ENCODE data around the gene DNAJC16. TPM values are rescaled to one million over a fixed set of nuclear protein-coding genes. Genes with fewer than 3 reads are reported as not detected.

Gene DNAJC16
- total and polyA plus RNA-seq, 9 of the 15 experiments (the other 6 are each of a cell fraction or from before 2014, with no cell fraction given) = 6.9 to 16.8 (median 12.8) TPM

GRCh38 chr1:15523104-15524020 is 3.3 kb upstream of the DNAJC16 start (continued):
- TF ChIP-seq, protein P1, sequence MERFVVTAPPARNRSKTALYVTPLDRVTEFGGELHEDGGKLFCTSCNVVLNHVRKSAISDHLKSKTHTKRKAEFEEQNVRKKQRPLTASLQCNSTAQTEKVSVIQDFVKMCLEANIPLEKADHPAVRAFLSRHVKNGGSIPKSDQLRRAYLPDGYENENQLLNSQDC (CRISPR knock-in tag; IDR thresholded peaks at IDR 0.05) = no peak
- no peak for TF ChIP-seq SP1 (CRISPR knock-in tag; IDR thresholded peaks at IDR 0.05)
- TF ChIP-seq, protein P2, sequence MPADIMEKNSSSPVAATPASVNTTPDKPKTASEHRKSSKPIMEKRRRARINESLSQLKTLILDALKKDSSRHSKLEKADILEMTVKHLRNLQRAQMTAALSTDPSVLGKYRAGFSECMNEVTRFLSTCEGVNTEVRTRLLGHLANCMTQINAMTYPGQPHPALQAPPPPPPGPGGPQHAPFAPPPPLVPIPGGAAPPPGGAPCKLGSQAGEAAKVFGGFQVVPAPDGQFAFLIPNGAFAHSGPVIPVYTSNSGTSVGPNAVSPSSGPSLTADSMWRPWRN (IDR thresholded peaks at IDR 0.05; ENCODE audit: low read depth) = no peak
- no peak for TF ChIP-seq NCOA2 (IDR thresholded peaks at IDR 0.05; ENCODE audit: partially characterized antibody in 2 of 2)
- 0 out of 2 replicates have a peak, but pooled peaks have one; percentile 18 for TF ChIP-seq ATF7 (IDR thresholded peaks at IDR 0.05)
- 0 out of 4 replicates have a peak, but pooled peaks of 1 of the 2 experiments have one; percentile 41 for TF ChIP-seq MLX (CRISPR knock-in tag; conservative IDR thresholded peaks at IDR 0.05)
- no peak for TF ChIP-seq ZNF75A (CRISPR knock-in tag; IDR thresholded peaks at IDR 0.05)
- no peak for TF ChIP-seq FOXM1 (IDR thresholded peaks at IDR 0.05; ENCODE audit: low read depth)
- TF ChIP-seq FOXM1 (CRISPR knock-in tag; IDR thresholded peaks at IDR 0.05; ENCODE audit: low read depth) = 0 out of 2 replicates have a peak, but pooled peaks have one; percentile 29
- TF ChIP-seq SMARCE1 (IDR thresholded peaks at IDR 0.05) = peak; percentile 28; the same call in 1 of the 2 replicates
- no peak for TF ChIP-seq RFX1 (IDR thresholded peaks at IDR 0.05)
- TF ChIP-seq, protein P3, sequence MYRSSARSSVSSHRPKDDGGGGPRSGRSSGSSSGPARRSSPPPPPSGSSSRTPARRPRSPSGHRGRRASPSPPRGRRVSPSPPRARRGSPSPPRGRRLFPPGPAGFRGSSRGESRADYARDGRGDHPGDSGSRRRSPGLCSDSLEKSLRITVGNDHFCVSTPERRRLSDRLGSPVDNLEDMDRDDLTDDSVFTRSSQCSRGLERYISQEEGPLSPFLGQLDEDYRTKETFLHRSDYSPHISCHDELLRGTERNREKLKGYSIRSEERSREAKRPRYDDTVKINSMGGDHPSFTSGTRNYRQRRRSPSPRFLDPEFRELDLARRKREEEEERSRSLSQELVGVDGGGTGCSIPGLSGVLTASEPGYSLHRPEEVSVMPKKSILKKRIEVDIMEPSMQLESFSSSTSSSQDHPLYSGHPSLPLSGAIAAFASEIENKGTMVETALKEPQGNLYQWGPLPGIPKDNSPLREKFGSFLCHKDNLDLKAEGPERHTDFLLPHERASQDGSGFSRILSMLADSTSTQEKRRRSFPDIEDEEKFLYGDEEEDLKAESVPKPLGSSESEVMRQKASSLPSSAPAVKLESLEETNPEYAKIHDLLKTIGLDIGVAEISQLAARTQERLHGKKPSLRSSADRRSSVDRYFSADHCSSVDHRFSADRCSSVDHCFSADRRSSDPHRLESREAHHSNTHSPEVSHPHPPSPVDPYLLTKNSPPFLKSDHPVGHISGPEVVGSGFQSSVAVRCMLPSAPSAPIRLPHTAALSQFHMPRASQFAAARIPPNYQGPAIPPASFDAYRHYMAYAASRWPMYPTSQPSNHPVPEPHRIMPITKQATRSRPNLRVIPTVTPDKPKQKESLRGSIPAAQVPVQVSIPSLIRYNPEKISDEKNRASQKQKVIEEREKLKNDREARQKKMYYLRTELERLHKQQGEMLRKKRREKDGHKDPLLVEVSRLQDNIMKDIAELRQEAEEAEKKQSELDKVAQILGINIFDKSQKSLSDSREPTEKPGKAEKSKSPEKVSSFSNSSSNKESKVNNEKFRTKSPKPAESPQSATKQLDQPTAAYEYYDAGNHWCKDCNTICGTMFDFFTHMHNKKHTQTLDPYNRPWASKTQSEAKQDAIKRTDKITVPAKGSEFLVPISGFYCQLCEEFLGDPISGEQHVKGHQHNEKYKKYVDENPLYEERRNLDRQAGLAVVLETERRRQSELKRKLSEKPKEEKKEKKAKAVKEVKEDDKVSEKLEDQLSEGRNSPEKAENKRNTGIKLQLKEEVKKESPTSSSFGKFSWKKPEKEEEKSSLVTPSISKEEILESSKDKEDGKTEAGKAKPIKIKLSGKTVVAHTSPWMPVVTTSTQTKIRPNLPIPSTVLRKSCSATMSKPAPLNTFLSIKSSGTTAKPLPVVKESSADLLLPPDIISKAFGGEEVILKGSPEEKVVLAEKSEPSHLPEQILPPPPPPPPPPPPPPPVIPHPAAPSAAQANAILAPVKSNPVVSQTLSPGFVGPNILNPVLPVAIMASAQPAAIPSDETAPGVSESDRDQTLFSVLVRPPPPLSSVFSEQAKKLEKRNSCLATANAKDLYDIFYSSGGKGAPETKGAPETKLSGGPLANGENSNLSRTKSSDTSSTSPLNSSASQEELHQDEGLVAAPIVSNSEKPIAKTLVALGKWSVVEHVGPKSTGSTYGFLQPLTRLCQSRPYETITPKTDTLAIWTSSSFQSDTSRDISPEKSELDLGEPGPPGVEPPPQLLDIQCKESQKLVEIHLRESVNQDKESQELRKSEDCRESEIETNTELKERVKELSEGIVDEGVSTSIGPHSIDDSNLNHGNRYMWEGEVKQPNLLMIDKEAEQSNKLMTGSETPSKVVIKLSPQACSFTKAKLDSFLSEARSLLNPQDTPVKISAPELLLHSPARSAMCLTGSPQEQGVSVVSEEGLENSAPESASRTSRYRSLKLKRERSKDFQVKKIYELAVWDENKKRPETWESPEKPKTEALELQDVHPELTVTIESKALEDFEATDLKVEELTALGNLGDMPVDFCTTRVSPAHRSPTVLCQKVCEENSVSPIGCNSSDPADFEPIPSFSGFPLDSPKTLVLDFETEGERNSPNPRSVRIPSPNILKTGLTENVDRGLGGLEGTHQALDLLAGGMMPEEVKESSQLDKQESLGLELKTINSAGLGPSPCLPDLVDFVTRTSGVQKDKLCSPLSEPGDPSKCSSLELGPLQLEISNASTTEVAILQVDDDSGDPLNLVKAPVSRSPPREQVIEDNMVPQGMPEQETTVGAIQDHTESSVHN (IDR thresholded peaks at IDR 0.05; ENCODE audit: borderline replicate concordance in 1 of 2, low read depth in 1 of 2) = no peak
- no peak for TF ChIP-seq MCM2 (IDR thresholded peaks at IDR 0.05; ENCODE audit: low read depth)
- TF ChIP-seq, protein P4, sequence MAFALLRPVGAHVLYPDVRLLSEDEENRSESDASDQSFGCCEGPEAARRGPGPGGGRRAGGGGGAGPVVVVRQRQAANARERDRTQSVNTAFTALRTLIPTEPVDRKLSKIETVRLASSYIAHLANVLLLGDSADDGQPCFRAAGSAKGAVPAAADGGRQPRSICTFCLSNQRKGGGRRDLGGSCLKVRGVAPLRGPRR (CRISPR knock-in tag; IDR thresholded peaks at IDR 0.05) = 0 out of 2 replicates have a peak, but pooled peaks have one; percentile 19
- no peak for TF ChIP-seq NELFE (IDR thresholded peaks at IDR 0.05; ENCODE audit: insufficient read depth, insufficient read length)
- no peak for TF ChIP-seq ZNF133 (CRISPR knock-in tag; IDR thresholded peaks at IDR 0.05)
- no peak for TF ChIP-seq MTA2 (IDR thresholded peaks at IDR 0.05; ENCODE audit: low read depth)

Measured in K562 (cell line).